HG03135 (cell line): ENCODE data around the gene APOL6.
"Not testable (repeated sequence)": the region's sequence is repeated elsewhere in the genome, so short reads cannot be mapped to it uniquely, and the experiment has no call there.

ENCODE experiments used
- ATAC-seq: cut with Tn5 transposase; IDR thresholded peaks from one replicate; pipeline ENCODE4 v1.9.1; 2021; ENCODE audit warnings: mild to moderate bottlenecking, moderate library complexity; ENCODE audit not compliant: unreplicated experiment

Gene APOL6

DNA sequence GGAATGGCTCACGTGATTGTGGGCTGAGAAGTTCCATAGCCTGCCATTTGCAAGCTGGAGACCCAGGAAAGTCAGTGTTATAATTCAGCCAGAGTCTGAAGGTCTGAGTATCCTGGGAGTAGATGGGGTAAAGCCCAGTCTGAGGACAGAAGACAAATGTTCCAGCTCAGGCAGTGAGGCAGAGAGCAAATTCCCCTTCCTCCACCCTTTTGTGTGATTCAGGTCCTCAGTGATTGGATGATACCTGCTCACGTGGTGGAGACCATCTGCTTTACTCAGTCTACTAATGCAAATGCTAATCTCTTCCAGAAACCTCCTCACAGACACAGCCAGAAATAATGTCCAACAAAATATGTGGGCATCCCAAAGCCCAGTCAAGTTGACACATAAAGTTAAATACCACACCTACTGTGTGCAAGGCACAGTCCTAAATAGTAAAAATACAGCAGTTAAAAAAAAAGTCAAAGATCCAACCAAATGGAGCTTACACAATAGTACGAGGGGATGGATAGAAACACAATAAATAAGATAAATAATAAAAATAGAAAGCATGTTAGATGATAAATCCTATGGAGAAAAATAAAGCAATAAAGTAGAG lies 13.2 kb upstream of the APOL6 start:
- ATAC-seq, result no peak

- ATAC-seq, result no peak
Observed at GRCh38 chr22:35637254-35637653, 11.0 kb upstream of the APOL6 start.

GRCh38 chr22:35638001-35638400 lies 10.2 kb upstream of the APOL6 start:
- ATAC-seq, result no peak

DNA sequence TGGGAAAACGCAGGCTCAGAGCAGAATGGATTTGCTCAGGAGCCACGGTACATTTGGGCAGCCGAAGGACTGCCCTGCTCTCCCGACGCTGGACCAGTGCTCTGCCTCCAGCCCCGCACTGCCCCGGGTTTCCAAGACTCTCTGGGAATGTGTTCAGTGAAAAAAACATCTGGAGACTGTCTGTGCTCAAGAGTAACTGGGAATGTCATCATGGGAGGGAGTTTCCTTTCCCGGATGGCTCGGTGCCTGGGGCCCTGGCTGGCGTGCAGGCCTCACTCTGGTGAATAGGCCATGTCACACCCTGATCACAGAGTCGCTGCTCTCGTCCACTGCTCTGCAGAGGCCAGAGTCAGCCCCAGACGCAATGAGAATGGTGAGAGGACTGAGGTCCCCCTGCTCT lies 9.8 kb upstream of the APOL6 start:
- no peak for ATAC-seq

DNA sequence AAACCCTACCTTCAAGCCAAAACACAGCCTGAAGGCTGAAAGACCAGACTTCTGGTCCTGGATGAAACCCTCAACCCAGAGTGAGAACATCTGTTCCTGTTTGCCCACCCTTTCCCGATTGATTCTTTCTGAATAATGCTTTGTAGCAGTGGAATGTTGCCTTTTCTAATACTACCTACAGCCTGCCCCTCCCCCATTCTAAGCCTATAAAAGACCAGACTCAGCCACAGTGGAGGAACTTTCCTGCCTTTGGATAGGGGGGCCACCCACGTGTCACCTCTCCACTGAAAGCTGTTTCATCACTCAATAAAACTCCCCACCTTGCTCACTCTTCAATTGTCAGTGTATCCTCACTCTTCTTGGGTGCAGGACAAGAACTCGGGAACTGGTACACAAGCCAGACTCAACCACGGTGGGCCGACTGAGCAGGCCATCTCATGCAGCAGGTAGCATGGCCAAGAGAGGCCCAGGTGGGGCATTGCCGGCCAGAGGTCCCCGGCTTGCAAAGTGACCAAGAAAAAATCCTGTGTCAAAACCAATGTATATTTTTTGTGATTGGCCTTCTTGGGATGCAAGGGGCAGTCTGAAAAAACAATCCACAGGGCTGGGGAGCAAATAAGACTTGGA lies 6.6 kb upstream of the APOL6 start:
- ATAC-seq, result no peak

DNA sequence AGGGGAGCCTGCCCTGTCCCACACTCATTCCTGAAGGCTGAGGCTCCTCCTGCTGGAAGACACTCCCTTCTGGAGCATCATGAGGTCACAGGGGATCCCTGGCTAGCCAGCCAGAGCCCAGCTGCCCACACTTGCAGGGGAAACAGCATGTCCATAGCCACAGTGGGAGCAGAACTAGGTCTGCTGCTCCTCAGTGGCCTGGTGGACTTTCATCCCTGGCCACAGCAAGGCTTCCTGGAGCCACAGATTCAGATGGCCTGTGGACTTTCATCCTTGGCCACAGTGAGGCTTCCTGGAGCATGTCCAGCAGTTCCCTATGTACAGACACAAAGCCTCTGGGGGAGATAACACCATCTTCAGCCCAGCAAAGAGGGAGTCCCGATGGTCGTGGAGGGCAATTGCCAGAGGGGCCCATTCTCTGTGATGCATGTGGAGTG lies 5.9 kb upstream of the APOL6 start:
- ATAC-seq, result no peak

DNA sequence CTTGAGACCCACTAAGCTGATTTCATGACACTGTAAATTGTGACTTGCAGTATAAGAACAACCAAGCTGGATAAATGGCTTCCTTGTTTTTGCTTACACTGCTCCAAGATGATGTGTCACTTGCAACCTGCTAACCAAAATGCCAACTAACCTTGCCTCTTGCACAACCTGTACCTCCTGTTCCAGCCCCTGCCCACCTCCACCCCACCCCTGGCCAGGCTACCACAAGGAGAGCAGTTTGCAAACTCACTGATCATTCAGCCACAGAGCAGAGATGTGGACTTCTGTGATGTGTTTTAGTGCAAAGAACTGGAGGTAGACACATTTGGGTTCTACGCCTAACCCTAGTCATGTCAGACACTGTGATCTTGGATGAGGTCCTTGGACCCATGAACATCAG lies 4.3 kb upstream of the APOL6 start:
- ATAC-seq, result no peak

GRCh38 chr22:35645646-35646045 lies 2.6 kb upstream of the APOL6 start:
- no peak for ATAC-seq

DNA sequence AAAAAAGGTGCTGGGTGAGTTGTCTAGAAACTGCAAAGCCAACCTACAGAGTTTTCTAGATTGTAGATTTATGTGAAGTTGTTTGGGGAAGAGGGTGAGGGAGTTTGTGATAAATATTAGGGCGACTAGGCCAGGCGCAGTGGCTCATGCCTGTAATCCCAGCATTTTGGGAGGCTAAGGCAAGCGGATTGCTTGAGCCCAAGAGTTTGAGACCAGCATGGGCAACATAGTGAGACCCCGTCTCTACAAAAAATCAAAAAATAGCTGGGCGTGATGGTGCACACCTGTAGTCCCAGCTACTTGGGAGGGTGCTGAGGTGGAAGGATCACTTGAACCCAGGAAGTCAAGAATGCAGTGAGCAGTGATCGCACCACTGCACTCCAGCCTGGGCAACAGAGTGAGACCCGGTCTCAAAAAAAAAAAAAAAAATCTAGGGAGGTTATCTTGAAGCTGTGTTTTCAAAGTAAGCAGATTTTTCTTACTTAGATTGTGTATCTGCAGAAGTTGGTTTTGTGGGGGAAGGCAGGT lies 844 bp downstream of the APOL6 start:
- no peak for ATAC-seq

GRCh38 chr22:35649636-35650250 lies 1.5 kb downstream of the APOL6 start:
- no peak for ATAC-seq

GRCh38 chr22:35651085-35651484 lies 2.8 kb downstream of the APOL6 start:
- no peak for ATAC-seq

DNA sequence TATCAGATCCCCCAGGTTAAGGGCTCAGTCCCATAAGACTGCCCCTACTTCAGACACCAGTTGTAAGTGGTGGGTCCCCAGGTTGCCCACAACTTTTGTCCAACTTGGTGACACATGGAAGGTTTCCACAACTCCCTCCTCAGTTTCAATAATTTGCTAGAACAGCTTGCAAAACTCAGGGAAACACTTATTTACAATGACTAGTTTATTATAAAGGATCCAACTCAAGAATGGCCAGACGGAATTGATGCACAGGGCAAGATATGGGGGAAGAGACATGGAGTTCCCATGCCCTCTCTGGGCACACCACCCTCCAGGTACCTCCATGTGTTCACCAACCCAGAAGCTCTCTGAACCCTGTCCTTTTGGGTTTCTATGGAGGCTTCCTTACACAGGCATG lies 5.6 kb downstream of the APOL6 start:
- ATAC-seq, result no peak

DNA sequence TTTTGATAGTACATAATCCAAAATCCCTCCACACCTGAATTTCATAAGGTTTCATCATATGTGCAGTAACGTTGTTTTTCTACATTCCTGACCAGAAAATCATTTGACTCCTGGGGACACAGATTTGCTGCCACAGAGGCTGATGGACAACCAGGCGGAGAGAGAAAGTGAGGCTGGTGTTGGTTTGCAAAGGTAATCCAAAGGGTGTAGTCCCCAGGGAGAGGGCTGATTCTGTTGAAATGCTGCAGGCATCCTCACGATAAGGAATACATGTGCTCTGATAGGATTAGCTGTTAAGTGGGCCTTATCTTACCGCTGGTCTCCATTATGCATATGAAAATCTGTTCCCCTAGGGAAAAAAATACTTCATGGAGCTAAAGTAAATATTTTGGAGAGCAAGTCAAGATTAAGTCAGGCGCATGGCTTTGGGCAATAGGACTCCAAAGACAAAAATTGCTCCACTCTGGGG lies 8.1 kb downstream of the APOL6 start:
- no peak for ATAC-seq

DNA sequence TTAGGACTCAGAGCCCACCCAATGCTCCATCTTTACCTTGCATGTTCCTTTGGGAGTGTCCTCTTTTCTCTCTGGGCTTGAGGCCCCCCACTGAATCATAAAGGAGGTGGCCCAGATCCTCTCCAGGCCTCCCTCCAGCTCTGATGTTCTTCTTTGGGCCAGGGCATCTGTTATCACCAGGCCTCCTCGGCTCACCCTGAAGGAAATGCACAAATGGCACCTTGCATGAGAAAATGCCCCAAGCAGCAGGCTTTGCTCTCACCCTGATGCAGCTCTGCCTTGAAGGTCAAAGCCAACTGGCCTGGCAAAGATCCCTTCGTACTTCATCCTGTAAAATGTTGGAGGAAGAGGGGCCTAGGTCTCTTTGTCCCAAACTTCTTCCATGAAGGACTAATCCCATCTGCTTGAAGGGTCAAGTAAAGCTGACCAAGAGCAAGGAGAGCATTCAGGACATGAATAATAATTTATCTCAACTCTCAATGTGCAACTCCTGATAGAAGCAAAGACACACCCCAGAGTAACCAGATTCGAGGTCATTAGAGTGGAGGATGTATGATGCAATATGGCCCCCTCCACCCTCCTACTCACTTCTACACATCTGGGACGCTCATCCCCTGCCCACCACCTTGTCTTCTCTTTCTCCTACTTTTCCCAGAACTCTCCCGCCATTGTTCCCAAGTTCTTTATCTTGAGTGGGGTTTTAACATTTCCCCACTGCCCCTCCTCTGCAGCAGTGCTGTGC lies 9.5 kb downstream of the APOL6 start:
- ATAC-seq, result no peak

DNA sequence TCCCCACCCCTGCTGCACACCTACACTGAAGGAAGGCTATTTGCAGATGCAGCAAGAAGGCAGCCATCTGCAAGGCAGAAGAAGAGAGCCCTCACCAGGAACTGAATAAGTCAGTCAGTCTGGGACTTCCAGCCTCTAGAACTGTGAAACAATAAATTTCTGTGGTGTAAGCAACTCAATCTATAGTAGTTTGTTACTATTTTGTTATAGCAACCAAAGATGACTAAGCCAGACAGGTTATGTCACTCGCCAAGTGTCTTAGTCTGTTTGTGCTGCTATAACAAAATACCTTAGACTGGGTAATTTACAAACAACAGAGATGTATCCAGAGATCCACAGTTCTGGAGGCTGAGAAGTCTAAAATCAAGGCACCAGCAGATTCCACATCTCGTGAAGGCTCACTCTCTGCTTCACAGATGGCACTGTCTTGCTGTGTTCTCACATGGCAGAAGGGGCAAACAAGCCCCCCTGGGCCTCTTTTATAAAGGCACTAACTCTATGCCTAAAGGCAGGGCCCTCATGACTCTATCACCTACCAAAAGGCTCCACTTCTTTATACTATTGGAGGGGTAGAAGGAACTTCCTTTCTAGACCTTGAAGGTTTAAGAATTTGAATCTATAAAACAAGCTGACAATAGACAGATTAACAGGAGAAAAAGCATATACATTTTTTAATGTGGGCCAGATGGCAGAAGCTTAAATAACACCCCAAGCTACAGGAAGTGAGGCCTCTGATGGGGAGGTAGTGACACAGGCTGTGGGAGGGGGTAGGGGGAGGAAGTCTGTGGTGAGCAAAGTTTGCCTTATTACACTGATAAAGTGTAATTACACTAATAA lies 12.3 kb downstream of the APOL6 start:
- ATAC-seq, result no peak

DNA sequence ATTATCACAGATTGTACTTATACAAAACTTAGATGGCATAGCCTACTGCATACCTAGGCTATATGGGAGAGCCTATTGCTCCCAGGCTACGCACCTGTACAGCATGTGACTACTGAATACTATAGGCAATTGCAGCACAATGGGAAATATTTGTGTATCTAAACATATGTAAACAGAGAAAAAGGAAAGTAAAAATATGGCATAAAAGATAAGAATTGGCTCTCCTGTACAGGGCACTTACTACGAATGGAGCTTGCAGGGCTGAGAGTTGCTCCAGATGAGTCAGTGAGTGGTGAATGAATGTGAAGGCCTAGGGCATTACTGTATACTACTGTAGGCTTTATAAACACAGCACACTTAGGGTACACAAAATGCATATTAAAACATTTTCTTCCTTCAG lies 13.2 kb downstream of the APOL6 start:
- no peak for ATAC-seq

GRCh38 chr22:35662914-35663313 lies 14.7 kb downstream of the APOL6 start:
- ATAC-seq, result no peak

GRCh38 chr22:35663371-35663770 lies 15.1 kb downstream of the APOL6 start:
- no peak for ATAC-seq

- ATAC-seq, result no peak
Observed at GRCh38 chr22:35664955-35665587, 16.8 kb downstream of the APOL6 start.

DNA sequence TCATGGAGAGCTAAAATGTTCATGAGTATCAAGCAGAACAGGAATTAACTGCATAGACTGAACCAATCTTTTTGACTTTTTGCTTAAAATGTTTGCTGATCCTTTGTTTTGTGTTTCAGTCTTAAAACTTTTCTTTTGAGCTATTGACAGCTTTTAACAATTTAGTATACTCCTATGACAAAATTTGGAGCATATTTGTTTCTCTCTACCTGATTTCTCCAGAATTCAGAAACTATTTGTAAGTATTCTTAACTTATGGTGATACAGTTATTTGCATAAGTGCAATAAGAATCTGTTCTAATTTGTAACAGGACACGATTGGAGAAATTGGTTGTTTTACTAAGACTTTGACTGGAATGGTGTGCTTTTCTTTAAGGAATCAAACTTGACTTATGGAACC lies 18.5 kb downstream of the APOL6 start:
- ATAC-seq, result not testable (repeated sequence)
